HEK293 (cell line): Measurements from ENCODE around the gene ACTR1A.

ENCODE experiments used
- AEBP2 ChIP-seq: fragments of 450-650 bp; formaldehyde crosslinking; IDR thresholded peaks from 2 replicates; pipeline ENCODE4 v1.5.1; 2016; ENCODE audit warnings: missing biosample characterization, missing genetic modification characterization, borderline replicate concordance
- GLI4 ChIP-seq: fragments of 450-650 bp; formaldehyde crosslinking; IDR thresholded peaks from 2 replicates; pipeline ENCODE4 v1.5.1; 2016; ENCODE audit warnings: missing biosample characterization, missing genetic modification characterization
- HIC1 ChIP-seq: fragments of 450-650 bp; formaldehyde crosslinking; IDR thresholded peaks from 2 replicates; pipeline ENCODE4 v1.5.1; 2016; ENCODE audit warnings: missing biosample characterization, missing genetic modification characterization
- KLF8 ChIP-seq: fragments of 450-650 bp; formaldehyde crosslinking; IDR thresholded peaks from 2 replicates; pipeline ENCODE4 v1.5.1; 2016; ENCODE audit warnings: missing biosample characterization, missing genetic modification characterization
- REPIN1 ChIP-seq: fragments of 450-650 bp; formaldehyde crosslinking; IDR thresholded peaks from 2 replicates; pipeline ENCODE4 v1.5.1; 2017; ENCODE audit warnings: missing biosample characterization, missing genetic modification characterization, low read depth
- SP2 ChIP-seq: fragments of 450-650 bp; formaldehyde crosslinking; IDR thresholded peaks from 2 replicates; pipeline ENCODE4 v1.5.1; 2016; ENCODE audit warnings: missing biosample characterization, missing genetic modification characterization
- SP7 ChIP-seq: fragments of 450-650 bp; formaldehyde crosslinking; IDR thresholded peaks from 2 replicates; pipeline ENCODE4 v1.5.1; 2016; ENCODE audit warnings: missing biosample characterization, missing genetic modification characterization
- TSHZ1 ChIP-seq: fragments of 450-650 bp; formaldehyde crosslinking; IDR thresholded peaks from 2 replicates; pipeline ENCODE4 v1.5.1; 2016; ENCODE audit warnings: missing biosample characterization, missing genetic modification characterization, borderline replicate concordance
- WT1 ChIP-seq: fragments of 450-650 bp; formaldehyde crosslinking; IDR thresholded peaks from 2 replicates; pipeline ENCODE4 v1.5.1; 2016; ENCODE audit warnings: missing biosample characterization, missing genetic modification characterization
- ZBTB1 ChIP-seq: fragments of 450-650 bp; formaldehyde crosslinking; IDR thresholded peaks from 2 replicates; pipeline ENCODE4 v1.5.1; 2016; ENCODE audit warnings: missing biosample characterization, missing genetic modification characterization
- ZFHX2 ChIP-seq: fragments of 450-650 bp; formaldehyde crosslinking; conservative IDR thresholded peaks from 2 replicates; pipeline ENCODE4 v1.5.1; 2016; ENCODE audit warnings: missing biosample characterization, missing genetic modification characterization
- ZFP69B ChIP-seq: fragments of 450-650 bp; formaldehyde crosslinking; IDR thresholded peaks from 2 replicates; pipeline ENCODE4 v1.5.1; 2016; ENCODE audit warnings: missing biosample characterization, missing genetic modification characterization
- ZNF114 ChIP-seq: fragments of 450-650 bp; formaldehyde crosslinking; IDR thresholded peaks from 2 replicates; pipeline ENCODE4 v1.5.0; 2017; ENCODE audit warnings: missing biosample characterization, missing genetic modification characterization
- ZNF138 ChIP-seq: fragments of 450-650 bp; formaldehyde crosslinking; IDR thresholded peaks from 2 replicates; pipeline ENCODE4 v1.5.1; 2016; ENCODE audit warnings: missing biosample characterization, missing genetic modification characterization, borderline replicate concordance
- ZNF140 ChIP-seq: fragments of 450-650 bp; formaldehyde crosslinking; IDR thresholded peaks from 2 replicates; pipeline ENCODE4 v1.5.1; 2016; ENCODE audit warnings: missing biosample characterization, missing genetic modification characterization
- ZNF214 ChIP-seq: fragments of 450-650 bp; formaldehyde crosslinking; IDR thresholded peaks from 2 replicates; pipeline ENCODE4 v1.5.1; 2017; ENCODE audit warnings: missing biosample characterization, mild to moderate bottlenecking, missing genetic modification characterization, borderline replicate concordance
- ZNF248 ChIP-seq: fragments of 450-650 bp; formaldehyde crosslinking; IDR thresholded peaks from 2 replicates; pipeline ENCODE4 v1.5.1; 2017; ENCODE audit warnings: missing biosample characterization, missing genetic modification characterization
- ZNF266 ChIP-seq: fragments of 450-650 bp; formaldehyde crosslinking; IDR thresholded peaks from 2 replicates; pipeline ENCODE4 v1.5.1; 2016; ENCODE audit warnings: missing biosample characterization, missing genetic modification characterization, low read depth
- ZNF37A ChIP-seq: fragments of 450-650 bp; IDR thresholded peaks from 2 replicates; pipeline ENCODE4 v1.5.1; 2018; ENCODE audit warnings: missing biosample characterization, missing genetic modification characterization
- ZNF549 ChIP-seq: fragments of 450-650 bp; IDR thresholded peaks from 2 replicates; pipeline ENCODE4 v1.5.1; 2018; ENCODE audit warnings: missing biosample characterization, missing genetic modification characterization, mild to moderate bottlenecking, inconsistent platforms, moderate library complexity
- ZNF555 ChIP-seq: fragments of 450-650 bp; formaldehyde crosslinking; conservative IDR thresholded peaks from 2 replicates; pipeline ENCODE4 v1.5.1; 2017; ENCODE audit warnings: missing biosample characterization, mild to moderate bottlenecking, missing genetic modification characterization, inconsistent platforms
- ZNF571 ChIP-seq: fragments of 450-650 bp; formaldehyde crosslinking; IDR thresholded peaks from 2 replicates; pipeline ENCODE4 v1.5.0; 2017; ENCODE audit warnings: missing biosample characterization, missing genetic modification characterization
- ZNF585B ChIP-seq: fragments of 450-650 bp; formaldehyde crosslinking; IDR thresholded peaks from 2 replicates; pipeline ENCODE4 v1.5.1; 2016; ENCODE audit warnings: missing biosample characterization, missing genetic modification characterization
- ZNF600 ChIP-seq: fragments of 450-650 bp; formaldehyde crosslinking; IDR thresholded peaks from 2 replicates; pipeline ENCODE4 v1.5.1; 2016; ENCODE audit warnings: missing biosample characterization, missing genetic modification characterization
- ZNF626 ChIP-seq: fragments of 450-650 bp; sonication (Bioruptor Pico); formaldehyde crosslinking; IDR thresholded peaks from 2 replicates; pipeline ENCODE4 v1.5.1; 2018; ENCODE audit warnings: missing biosample characterization, missing genetic modification characterization, inconsistent platforms
- ZNF629 ChIP-seq: fragments of 450-650 bp; formaldehyde crosslinking; IDR thresholded peaks from 2 replicates; pipeline ENCODE4 v1.5.1; 2017; ENCODE audit warnings: missing biosample characterization, missing genetic modification characterization
- ZNF658 ChIP-seq: fragments of 450-650 bp; formaldehyde crosslinking; IDR thresholded peaks from 2 replicates; pipeline ENCODE4; 2016; ENCODE audit warnings: missing biosample characterization, missing genetic modification characterization
- ZNF707 ChIP-seq: fragments of 450-650 bp; formaldehyde crosslinking; IDR thresholded peaks from 2 replicates; pipeline ENCODE4 v1.5.1; 2016; ENCODE audit warnings: missing biosample characterization, missing genetic modification characterization
- ZNF747 ChIP-seq: fragments of 450-650 bp; formaldehyde crosslinking; IDR thresholded peaks from 2 replicates; pipeline ENCODE4 v1.5.1; 2016; ENCODE audit warnings: missing biosample characterization, missing genetic modification characterization
- ZSCAN23 ChIP-seq: fragments of 450-650 bp; formaldehyde crosslinking; IDR thresholded peaks from 2 replicates; pipeline ENCODE4 v1.5.1; 2016; ENCODE audit warnings: missing biosample characterization, missing genetic modification characterization
- TF ChIP-seq, protein P1 (sequence below): fragments of 450-650 bp; formaldehyde crosslinking; IDR thresholded peaks from 2 replicates; pipeline ENCODE4 v1.5.1; 2017; ENCODE audit warnings: missing biosample characterization, missing genetic modification characterization
- TF ChIP-seq, protein P2 (sequence below): fragments of 450-650 bp; formaldehyde crosslinking; IDR thresholded peaks from 2 replicates; pipeline ENCODE4; 2016; ENCODE audit warnings: missing biosample characterization, missing genetic modification characterization

ACTR1A gene

GRCh38 chr10:102432162-102432950, 70.2 kb downstream of the ACTR1A start, which contains the start of gene CUEDC2 (continued):
- TF ChIP-seq HIC1 (tag by site-specific recombination) (no peak), ZNF549 (tag by site-specific recombination) (no peak), ZNF114 (tag by site-specific recombination) (no peak), AEBP2 (no peak), ZNF585B (tag by site-specific recombination) (no peak), ZFP69B (tag by site-specific recombination) (peak; percentile 85; the same call in 1 of the 2 replicates), ZNF629 (peak; percentile 83), ZNF707 (tag by site-specific recombination) (no peak), WT1 (peak; percentile 66), ZBTB1 (no peak), ZNF747 (tag by site-specific recombination) (no peak), ZNF140 (tag by site-specific recombination) (no peak), ZNF626 (tag by site-specific recombination) (no peak), KLF8 (tag by site-specific recombination) (peak; percentile 95), ZNF555 (no peak), TSHZ1 (tag by site-specific recombination) (no peak), ZNF248 (tag by site-specific recombination) (no peak), ZNF266 (tag by site-specific recombination) (no peak), SP2 (peak; percentile 77), ZSCAN23 (no peak; the same call in 1 of the 2 replicates), ZNF37A (tag by site-specific recombination) (no peak), ZNF138 (tag by site-specific recombination) (no peak), ZNF600 (tag by site-specific recombination) (peak; percentile 69; the same call in 1 of the 2 replicates), ZNF214 (tag by site-specific recombination) (no peak), GLI4 (tag by site-specific recombination) (no peak), REPIN1 (tag by site-specific recombination) (no peak), ZNF658 (tag by site-specific recombination) (no peak), SP7 (tag by site-specific recombination) (peak; percentile 92), ZNF571 (tag by site-specific recombination) (no peak), ZFHX2 (tag by site-specific recombination) (peak; percentile 68)
- TF ChIP-seq, protein P1, sequence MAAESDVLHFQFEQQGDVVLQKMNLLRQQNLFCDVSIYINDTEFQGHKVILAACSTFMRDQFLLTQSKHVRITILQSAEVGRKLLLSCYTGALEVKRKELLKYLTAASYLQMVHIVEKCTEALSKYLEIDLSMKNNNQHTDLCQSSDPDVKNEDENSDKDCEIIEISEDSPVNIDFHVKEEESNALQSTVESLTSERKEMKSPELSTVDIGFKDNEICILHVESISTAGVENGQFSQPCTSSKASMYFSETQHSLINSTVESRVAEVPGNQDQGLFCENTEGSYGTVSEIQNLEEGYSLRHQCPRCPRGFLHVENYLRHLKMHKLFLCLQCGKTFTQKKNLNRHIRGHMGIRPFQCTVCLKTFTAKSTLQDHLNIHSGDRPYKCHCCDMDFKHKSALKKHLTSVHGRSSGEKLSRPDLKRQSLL (tag by site-specific recombination) = peak; percentile 65; the same call in 1 of the 2 replicates
- TF ChIP-seq, protein P2, sequence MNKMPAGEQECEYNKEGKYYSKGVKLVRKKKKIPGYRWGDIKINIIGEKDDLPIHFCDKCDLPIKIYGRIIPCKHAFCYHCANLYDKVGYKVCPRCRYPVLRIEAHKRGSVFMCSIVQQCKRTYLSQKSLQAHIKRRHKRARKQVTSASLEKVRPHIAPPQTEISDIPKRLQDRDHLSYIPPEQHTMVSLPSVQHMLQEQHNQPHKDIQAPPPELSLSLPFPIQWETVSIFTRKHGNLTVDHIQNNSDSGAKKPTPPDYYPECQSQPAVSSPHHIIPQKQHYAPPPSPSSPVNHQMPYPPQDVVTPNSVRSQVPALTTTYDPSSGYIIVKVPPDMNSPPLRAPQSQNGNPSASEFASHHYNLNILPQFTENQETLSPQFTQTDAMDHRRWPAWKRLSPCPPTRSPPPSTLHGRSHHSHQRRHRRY = no peak
